GM12864 (cell line): ENCODE data around the gene SCP2.

ENCODE experiments used
- DNase-seq: peaks from one replicate; pipeline ENCODE4 v3.0.0-alpha.2; 2011; ENCODE audit warnings: low read depth
- H3K4me3 ChIP-seq: 2 replicates; pipeline ENCODE4 v1.5.1; 2011; ENCODE audit warnings: mild to moderate bottlenecking, low read depth, low read length, control low read depth
- TF ChIP-seq, protein P1 (sequence below): IDR thresholded peaks from 2 replicates; pipeline ENCODE4 v1.5.1; 2011; ENCODE audit warnings: low read depth, mild to moderate bottlenecking, moderate library complexity, low read length, control low read depth, inconsistent platforms; ENCODE audit errors: missing control alignments

SCP2 gene

DNA sequence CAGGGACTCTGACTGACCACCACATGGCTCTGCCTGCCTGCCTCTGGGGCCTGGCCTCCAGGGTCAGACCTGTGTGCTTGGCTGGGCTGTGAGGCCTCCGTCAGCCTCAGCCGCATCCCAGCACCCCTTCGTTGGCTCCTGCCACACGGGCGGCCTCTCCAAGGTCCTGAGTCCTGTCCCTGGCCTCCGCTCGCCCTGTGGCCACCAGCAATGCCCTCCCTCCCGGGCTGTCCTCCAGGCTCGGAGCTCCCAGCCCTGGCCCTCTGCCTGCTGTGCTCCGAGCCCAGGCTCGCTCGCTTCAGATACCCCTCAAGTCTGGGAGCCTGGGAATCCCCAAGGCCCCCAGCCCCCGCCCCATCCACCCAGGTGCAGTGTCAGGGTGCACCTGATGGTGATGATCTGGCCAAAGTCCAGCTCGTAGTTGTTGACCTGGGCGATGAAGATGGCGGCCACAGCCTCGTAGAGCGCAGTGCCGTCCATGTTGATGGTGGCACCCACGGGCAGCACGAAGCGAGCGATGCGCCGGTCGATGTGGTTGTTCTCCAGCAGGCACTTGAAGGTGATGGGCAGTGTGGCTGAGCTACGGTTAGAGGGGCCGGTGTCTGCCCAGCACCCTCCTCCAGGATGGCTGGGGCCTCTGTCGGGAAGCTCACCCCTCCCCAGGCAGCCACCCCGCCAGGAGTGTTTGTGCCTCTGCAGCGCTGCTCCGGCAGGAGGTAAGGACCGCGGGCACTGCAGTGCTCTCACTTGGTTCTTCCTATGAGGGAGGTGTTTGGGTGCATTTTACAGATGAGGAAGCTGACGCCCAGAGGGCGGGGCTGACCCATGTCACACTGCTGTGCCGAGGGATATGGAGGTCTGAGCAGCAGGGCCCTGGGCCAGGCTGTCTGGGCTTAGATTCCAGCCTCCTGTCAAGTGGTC, 163.4 kb downstream of the SCP2 start:
- no peak for DNase-seq
- H3K4me3 ChIP-seq = no peak overlapping the region
- TF ChIP-seq, protein P1, sequence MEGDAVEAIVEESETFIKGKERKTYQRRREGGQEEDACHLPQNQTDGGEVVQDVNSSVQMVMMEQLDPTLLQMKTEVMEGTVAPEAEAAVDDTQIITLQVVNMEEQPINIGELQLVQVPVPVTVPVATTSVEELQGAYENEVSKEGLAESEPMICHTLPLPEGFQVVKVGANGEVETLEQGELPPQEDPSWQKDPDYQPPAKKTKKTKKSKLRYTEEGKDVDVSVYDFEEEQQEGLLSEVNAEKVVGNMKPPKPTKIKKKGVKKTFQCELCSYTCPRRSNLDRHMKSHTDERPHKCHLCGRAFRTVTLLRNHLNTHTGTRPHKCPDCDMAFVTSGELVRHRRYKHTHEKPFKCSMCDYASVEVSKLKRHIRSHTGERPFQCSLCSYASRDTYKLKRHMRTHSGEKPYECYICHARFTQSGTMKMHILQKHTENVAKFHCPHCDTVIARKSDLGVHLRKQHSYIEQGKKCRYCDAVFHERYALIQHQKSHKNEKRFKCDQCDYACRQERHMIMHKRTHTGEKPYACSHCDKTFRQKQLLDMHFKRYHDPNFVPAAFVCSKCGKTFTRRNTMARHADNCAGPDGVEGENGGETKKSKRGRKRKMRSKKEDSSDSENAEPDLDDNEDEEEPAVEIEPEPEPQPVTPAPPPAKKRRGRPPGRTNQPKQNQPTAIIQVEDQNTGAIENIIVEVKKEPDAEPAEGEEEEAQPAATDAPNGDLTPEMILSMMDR = no peak

DNA sequence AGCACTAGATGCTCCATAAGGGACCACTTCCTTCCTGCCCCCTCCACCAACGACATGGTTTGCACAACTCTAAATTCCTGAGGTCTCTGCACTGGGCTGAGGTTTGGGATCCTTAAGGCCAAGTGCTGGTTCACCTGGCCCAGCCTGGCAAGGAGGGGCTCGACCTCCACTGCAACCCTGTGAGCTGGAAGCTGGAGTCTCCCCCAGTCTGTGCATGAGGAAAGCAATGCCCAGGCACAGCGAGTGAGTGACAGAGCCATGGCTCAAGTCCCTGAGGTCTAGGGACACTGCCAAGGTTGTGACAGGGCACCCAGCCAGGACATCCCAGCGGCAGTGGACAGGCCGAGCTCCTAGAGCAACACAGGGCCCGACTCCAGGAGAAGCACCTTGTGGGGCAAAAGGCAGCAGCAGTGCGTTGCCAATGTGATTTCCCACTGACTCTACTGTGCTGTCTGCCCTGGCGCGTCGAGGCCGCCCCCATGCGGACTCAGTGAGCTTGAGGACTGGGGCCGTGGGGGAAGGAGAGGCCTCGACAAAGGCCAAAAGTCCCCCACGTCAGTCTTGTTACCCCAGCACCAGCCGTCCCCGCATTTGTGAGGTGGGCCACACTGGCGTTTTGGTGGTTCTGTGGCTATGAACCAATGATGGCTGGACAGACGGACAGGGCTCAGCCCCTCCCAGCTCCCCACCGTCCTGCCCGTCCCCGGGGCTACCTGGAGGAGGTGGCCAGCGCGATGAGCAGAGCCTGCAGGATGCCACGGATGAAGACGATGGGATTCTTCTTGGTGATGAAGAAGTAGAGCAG, 165.0 kb downstream of the SCP2 start:
- no peak overlapping the region for H3K4me3 ChIP-seq
- DNase-seq = no peak
- TF ChIP-seq, protein P1 = no peak

DNA sequence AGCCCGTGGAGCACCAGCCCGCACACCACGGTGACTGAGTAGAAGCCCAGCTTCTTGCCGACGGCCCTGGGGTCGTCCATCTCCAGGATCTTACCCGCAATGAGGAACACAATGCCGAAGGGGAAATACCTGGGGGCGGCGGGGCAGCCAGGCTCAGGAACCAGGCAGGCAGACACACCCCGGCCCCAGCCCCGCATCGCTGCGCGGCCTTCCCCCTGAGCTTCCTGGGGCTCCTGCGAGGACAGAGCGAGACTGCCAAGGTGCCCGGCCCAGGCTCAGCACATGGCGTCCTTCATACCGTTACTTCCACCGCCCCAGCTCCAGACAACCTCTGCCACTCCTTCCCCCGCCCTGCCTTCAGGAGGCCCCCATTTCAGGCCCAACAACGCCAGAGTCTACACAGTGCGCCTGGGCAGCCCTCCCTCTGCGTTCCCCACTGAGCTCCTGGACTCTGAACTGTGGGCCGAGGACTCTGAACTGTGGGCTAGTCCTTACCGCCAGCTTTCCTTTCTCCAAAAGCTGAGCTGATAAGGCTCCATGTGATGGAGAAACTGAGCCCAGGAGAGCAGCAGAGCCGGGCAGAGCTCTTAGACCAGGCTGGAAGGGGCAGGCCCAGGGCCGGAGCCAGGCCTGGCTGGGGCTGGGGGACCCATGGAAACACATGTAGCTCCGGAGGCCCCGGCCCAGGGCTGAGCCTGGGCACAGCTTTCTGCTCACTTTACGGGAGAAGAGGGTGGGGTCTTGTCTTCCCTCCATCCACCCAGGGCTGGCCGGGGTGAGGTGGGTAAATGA, 165.8 kb downstream of the SCP2 start:
- no peak overlapping the region for H3K4me3 ChIP-seq
- TF ChIP-seq, protein P1 = no peak

DNA sequence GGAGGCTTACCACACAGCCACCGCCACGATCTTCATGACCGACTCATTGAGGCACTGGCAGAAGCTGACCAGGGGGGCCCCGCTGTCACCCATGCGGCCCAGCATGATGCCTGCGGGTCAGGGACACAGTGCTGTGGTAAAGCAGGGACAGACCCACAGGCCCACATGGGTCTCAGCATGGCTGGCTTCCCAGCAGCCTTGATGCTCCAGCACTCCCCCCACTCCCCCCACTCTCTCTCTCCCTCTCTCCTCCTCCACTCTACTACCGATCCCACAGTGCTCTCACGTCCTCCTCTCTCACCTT, 166.3 kb downstream of the SCP2 start:
- H3K4me3 ChIP-seq = no peak overlapping the region
- TF ChIP-seq, protein P1 = no peak
- no peak for DNase-seq

More for the DNA sequence above, 165.8 kb downstream of the SCP2 start:
- DNase-seq = no peak

DNA sequence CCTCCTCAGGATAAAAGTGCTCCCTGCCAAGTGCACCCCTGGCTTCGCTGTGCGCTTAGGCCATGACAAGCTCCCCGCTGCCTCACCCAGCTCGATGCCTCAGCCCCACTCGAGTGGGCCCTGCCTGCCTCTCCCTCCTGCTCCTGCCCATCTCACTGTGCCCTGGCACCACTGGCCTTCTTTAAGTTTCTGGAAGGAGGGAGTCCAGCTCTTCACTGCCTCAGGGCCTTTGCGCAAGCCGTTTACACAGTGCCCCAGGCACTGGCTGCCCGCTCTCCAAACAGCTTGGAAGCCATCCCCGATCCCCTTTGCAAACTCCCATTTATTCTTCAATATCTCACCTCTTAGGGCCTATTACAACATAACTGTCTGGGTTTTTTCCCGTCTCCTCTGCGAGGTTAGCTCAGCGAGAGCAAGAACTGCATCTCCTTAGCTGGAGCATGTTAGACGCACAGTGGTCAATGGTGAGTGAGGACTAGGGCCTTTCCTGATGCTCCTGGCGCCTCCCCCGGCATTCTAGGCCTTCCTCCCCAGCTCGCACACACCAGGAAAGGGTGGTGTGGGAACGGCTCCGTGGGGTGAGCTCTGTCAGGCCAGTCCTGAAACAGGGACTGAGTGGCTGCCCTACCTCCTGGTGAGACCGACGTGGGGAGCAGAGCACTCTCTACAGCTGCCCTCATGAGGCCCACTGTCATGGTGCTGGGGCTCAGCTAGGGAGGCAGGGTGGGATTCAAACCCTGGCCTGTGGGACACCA, 166.9 kb downstream of the SCP2 start:
- DNase-seq = no peak
- TF ChIP-seq, protein P1 = no peak
- no peak overlapping the region for H3K4me3 ChIP-seq

DNA sequence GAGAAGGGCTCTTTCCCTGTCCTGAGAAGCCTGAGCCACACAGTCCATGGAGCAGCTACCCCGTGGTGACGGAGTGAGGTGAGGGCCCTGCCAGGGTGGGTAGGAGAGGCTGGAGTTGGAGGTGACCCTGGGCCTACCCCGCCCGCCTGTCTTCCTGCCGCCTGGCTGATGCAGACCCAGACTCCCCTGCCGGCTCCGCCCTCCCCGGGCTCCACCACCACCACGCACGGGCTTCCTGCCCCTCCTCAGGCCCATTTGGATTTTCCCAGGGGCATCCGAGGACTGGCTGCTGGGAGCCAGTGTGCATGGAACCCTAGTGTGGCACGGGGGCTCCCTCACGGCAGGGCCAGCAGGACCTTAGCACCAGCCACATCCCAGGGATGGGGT, 167.4 kb downstream of the SCP2 start:
- H3K4me3 ChIP-seq = no peak overlapping the region
- DNase-seq = no peak
- TF ChIP-seq, protein P1 = no peak
